HG03039 (cell line): ENCODE data around the gene LDLRAD3.

Source experiments
- ATAC-seq: cut with Tn5 transposase; IDR thresholded peaks from one replicate; pipeline ENCODE4 v1.9.1; 2021; ENCODE audit warnings: mild to moderate bottlenecking, moderate library complexity; ENCODE audit not compliant: unreplicated experiment

The LDLRAD3 gene

DNA sequence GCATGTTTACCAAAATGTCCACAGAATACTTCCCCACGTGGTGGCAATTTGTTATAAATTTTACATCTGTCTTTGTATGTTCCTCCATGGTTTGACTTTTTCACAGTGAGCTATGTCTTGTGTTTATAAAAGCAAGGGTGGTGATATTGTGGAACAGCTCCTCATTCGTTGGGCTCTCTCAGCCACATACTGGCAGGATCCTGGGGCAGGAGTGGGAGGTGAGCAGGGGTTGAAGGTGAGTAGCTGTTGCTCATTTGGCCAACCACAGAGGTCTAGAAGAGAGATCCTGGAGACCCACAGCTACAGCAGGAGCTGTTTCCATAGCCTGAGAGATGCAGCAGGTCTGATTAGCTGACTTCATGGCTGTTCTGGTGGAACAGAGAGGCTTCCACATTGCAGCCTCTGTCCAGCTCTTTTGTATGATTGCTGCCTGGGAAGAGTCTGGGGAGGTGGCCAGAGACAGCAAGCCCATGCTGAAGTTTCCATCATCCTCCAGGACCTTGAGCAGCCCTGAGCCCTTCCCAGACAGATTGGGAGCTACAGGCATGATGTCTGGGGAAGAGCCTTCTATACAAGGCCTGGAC, 128.1 kb downstream of the LDLRAD3 start:
- ATAC-seq, result no peak

DNA sequence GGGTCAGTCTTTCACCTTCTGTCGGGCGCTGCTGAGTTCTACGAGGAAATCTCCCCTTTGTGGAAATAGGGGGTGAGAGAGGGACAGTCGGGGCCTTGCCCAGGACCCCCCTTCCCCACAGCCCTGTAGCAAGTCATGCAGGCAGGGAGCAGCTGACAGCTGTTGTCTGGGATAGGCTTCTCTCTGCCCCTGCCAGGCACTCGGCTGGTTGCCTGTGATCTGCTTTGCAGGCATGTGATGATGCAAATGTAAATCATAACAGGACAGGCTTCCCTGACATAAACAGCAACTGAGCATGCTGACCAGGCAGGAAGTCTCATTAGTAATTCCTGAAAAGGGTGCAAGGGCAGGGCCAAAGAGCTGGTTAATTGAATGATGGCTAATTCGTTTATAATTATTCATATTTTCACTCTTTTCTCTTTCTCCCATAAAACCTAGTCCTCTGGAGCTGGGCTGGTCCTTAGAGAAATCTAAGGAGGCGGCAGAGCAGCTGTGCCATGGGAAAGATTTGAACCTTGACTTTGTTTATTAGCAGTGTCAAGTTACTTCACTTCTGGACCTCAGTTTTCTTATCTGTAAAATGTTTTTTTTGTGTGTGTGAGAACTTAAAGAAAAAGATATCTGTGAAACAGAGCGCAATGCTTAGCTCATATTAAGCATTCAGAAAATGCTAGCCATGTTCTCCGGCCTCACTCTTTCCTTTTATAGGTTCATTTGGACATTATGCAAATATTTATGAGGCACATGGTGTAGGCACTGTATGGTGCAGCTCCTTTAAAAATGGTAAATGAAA, 129.7 kb downstream of the LDLRAD3 start:
- ATAC-seq, result no peak

- ATAC-seq, result no peak
These were observed 131.1 kb downstream of the LDLRAD3 start for GRCh38 chr11:36074941-36075431.

DNA sequence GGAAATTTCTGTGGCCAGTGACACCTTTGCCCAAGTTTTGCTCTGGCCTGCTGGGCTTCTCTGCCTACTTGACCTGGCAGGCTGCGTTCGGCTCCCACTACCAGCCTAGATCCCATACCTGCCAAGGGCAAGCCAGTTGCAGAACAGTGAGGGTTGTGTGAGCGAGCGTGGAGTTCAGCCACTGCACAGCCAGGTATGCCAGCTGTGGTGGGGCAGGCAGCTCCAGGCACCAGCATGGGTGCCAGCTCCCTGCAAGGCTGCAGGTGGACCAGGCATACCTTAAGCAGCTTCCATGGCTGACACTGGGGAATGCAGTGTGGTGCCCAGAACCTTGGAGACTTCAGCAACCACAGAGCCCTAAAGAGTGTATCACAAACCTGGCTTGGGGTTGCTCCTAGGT, 133.5 kb downstream of the LDLRAD3 start:
- no peak for ATAC-seq

- ATAC-seq, result no peak
These were observed 134.2 kb downstream of the LDLRAD3 start for GRCh38 chr11:36077886-36078685.

DNA sequence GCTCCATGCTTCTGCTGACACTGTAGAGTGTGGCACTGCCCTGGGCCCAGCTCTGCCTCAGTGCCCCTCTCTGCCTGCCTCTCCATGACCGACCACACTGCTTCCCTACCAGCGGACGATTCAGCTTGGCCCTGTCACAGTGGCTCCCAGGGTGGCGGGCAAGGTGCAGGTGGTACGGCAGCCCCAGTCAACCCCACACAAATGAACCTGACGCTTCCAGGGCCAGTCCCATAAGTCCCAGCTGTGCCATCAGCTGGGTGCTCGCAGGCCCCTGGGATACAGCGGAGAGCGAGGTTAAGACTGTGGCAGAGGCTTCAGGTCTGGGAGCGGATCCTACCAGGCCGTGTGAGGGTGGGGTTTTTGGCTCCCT, 134.8 kb downstream of the LDLRAD3 start:
- ATAC-seq, result no peak

GRCh38 chr11:36079878-36080675, 136.2 kb downstream of the LDLRAD3 start:
- ATAC-seq, result no peak

DNA sequence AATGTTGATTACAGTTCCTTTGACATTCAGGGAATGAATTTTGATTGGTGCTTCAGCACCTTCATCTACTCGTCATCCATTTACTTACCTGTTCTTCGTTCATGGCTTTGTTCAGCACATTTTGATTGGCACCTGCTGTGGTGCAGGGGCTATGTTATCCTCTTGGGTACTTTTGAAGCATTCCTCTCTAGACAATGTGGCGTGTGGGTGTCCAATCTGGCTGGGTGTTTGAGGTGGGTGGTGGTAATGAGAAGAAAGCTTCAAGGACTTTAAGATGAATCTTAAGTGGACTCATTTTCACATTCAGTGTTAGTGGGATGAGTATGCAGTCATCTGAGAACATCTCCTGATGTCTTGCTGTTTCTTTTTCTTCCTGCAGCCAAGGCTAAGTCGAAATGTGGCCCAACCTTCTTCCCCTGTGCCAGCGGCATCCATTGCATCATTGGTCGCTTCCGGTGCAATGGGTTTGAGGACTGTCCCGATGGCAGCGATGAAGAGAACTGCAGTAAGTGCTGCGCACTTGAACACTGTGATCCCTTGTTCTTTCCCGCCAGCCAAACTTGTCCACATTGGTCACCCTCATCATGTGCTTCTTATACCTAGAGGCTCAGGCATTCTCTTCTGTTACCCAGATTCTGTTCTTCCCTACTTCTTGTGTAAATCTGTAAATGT, 137.5 kb downstream of the LDLRAD3 start:
- ATAC-seq, result no peak

- no peak for ATAC-seq
These were observed 142.5 kb downstream of the LDLRAD3 start for GRCh38 chr11:36086366-36086765.

DNA sequence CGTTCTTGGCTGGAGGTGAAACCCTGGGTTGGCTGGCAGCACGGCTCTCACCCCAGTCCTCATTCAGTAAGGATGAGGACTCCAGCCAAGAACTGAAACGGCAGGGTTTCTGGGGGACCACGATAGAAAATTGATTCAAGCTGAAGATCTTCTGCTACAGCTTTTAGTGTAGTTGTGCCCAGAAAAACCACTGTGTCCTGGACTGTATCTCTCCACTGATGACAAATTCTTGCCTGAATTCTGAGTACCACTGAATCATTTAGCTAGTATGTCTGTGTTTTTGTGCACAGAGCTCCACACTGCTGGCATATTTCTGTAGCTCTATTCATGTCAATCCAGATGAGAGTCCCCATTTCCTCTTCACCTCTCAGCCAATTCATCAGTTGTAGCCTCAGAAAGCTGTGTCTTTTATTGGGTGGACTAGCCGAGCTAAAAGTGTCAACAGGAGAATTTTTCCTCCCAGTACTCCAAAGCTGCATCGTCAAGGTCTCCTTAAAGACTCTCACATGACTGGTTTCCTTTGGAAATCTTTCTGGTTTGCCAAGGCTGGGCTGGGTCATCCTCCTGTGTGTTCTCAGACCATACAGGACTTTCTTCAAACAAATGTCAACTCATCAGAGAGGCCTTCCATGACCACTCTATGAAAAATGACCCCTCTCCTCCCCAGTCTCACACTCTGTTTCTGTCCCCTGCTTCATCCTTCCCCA, 144.6 kb downstream of the LDLRAD3 start:
- no peak for ATAC-seq

GRCh38 chr11:36089920-36090319, 146.1 kb downstream of the LDLRAD3 start:
- ATAC-seq, result no peak

- ATAC-seq, result no peak
These were observed 146.7 kb downstream of the LDLRAD3 start for GRCh38 chr11:36090356-36091109.

DNA sequence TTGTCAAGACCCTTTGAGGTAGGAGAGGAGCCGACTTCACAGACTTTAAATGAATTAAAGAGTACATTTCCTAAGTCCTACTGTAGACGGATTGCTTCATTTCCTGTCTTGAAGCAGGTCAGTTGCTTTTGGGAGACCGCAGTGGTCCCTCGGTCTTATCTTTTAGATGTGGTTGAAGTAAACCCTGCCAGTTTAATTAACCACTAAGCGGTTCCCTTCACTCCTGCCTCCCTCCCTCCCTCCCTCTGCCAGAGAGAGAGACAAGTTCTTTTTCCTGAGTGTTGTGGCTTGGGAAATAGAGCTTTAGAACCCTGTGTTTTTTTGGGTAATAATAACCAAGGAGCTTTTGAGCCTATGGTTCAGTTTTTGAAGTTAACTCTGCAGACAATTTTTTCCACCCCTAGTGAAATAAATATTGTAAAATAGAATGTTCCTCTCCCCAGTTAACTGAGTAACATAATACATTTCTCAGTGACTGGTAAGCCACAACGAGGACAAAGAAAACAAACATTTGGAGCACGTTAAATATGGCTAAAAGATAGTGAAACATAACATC, 147.5 kb downstream of the LDLRAD3 start:
- ATAC-seq, result no peak

GRCh38 chr11:36092314-36093030, 148.6 kb downstream of the LDLRAD3 start:
- ATAC-seq, result no peak

DNA sequence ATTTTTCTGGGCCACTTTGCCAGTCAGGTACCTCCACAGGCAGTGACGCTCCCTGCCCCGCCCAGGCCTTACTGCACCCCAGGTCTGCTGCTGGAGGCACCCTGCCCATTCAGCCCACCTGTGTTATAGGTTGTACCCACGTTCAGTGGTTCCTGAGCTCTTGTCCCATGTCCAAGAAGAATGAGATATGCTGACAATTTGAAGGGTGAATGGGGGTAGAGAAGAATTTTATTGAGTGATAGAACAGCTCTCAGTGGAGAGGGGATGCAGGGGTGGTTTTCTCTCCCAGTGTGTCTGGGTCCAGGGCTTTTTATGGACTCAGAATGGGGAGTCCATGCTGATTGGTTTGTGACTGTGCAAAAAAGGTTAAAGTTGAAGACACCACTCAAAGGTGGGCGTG, 149.7 kb downstream of the LDLRAD3 start:
- no peak for ATAC-seq

DNA sequence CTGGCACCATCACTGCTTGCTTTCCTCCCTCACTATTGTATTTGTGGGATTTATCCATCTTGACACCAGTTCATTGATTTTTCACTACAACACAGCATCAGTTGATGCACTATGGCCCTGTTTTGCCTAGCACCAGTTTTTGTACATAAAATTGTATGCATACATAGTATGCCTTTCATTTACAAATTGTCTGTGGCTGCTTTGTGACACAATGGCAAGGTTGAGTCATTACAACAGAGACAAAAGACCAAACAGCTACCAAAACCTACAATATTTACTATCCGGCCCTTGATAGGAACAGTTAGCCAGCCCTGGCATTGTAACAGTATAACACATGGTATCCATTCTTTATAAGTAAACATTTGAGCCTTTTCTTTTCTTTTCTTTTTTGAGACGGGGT, 150.3 kb downstream of the LDLRAD3 start:
- no peak for ATAC-seq

DNA sequence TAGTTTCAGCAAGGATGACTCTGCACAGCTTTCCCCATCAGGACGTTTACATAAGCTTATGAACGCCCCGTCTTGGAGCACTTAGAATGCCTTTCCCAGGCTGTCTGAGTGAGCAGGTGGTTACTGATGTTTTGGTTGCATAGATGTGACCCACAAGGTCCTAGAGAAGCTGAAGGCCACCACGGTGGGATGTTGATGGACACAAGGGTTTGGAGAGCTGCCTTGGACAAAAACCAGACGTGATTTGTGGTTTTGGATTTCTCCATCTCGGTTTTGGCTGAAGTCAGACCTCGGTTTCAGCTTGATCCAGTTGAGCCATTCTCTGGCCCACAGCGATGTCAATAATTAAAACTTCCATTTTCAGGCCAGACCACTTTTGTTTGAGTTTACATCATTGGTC, 151.9 kb downstream of the LDLRAD3 start:
- ATAC-seq, result no peak

GRCh38 chr11:36097219-36097650, 153.4 kb downstream of the LDLRAD3 start:
- no peak for ATAC-seq
